Activated naive CD8-positive, alpha-beta T cell treated with anti-CD3 and anti-CD28 coated beads, Interleukin-2, amount 50 U/mL, for 24 hours (primary cell): ENCODE data around the gene NDUFC2.
"Not testable (repeated sequence)": the region's sequence is repeated elsewhere in the genome, so short reads cannot be mapped to it uniquely, and the experiment has no call there.

Experiments used
- ATAC-seq: fragments of 150-1000 bp; cut with Tn5 transposase; one replicate; pipeline ENCODE4 v1.10.0; 2021
- DNase-seq: peaks from one replicate; pipeline ENCODE4 v3.0.0; 2021
- H3K27ac Mint-ChIP-seq: one replicate; pipeline ENCODE4 v1.8.0; 2021; ENCODE audit warnings: mild to moderate bottlenecking, mixed read lengths
- H3K27me3 Mint-ChIP-seq: one replicate; pipeline ENCODE4 v1.8.0; 2021; ENCODE audit warnings: mixed read lengths
- H3K36me3 Mint-ChIP-seq: one replicate; pipeline ENCODE4 v1.8.0; 2021; ENCODE audit warnings: low read depth, mixed read lengths
- H3K4me1 Mint-ChIP-seq: one replicate; pipeline ENCODE4 v1.8.0; 2021; ENCODE audit warnings: mixed read lengths
- H3K4me3 Mint-ChIP-seq: one replicate; pipeline ENCODE4 v1.8.0; 2021; ENCODE audit warnings: mild to moderate bottlenecking, moderate library complexity, mixed read lengths
- H3K9me3 Mint-ChIP-seq: one replicate; pipeline ENCODE4 v1.8.0; 2021; ENCODE audit warnings: mixed read lengths

NDUFC2 gene

DNA sequence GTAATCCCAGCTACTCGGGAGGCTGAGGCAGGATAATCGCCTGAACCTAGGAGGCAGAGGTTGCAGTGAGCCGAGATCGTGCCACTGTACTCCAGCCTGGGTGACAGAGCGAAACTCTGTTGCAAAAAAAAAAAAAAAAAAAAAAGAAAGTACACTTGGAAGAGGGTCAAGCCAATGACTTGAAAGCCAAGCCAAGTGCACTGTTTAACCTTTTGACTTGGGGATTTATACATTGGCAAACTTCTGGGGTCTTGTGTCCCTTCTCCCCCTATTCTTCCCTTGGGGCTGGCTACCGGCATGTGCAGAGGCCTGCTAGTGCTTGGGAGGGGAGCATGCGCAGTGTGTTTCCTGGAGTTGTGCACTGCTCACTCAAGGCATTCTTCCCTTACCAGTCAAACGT lies 30.3 kb downstream of the NDUFC2 start:
- DNase-seq = no peak
- Mint-ChIP-seq H3K4me1 (peaks cover 6% of the 10 kb centered on the region), H3K27ac (no peak overlapping the region), H3K4me3 (no peak overlapping the region), H3K9me3 (no peaks in the 10 kb centered on the region), H3K27me3 (no peaks in the 10 kb centered on the region), H3K36me3 (no peaks in the 10 kb centered on the region)
- no peak for ATAC-seq

DNA sequence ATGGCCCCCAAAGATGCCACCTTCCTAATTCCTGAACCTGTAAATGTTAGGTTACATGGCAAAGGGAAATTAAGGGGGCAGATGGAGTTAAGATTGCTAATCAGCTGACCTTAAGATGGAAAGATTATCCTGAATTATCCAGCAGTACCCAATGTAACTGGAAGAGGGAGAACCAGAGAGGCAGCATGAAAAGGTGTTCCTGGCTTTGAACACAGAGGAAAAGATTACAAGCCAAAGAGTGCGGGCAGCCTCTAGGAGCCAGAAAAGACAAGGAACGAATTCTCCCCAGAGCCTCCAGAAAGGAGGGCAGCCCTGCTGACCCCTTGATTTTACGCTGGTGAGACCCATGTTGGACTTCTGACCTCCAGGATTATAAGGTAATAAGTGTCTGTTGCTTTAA lies 31.1 kb downstream of the NDUFC2 start:
- no peak overlapping the region for H3K4me3 Mint-ChIP-seq
- H3K36me3 Mint-ChIP-seq = no peaks in the 10 kb centered on the region
- peaks cover 6% of the 10 kb centered on the region for H3K4me1 Mint-ChIP-seq
- H3K27ac Mint-ChIP-seq = no peak overlapping the region
- ATAC-seq (no peak), DNase-seq (no peak)
- no peaks in the 10 kb centered on the region for H3K9me3 Mint-ChIP-seq
- no peaks in the 10 kb centered on the region for H3K27me3 Mint-ChIP-seq

DNA sequence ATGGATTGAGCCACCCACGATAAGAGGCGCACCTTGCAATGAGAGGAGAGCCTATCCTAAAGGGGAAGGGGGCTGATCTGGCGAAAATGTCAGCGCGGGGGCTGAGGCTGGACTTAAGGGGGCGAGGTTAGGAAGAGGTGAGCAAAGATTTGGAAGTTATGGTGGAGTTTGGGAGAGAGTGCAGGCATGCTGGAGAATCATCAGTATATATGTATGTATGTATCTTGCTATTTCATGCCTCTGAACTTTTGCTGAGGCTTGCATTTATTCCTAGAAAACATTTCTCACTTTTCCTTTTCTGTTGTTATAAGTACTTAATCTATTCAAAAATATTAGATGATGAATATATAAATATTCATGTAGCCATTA lies 33.2 kb downstream of the NDUFC2 start:
- Mint-ChIP-seq H3K27me3 (no peaks in the 10 kb centered on the region), H3K36me3 (no peaks in the 10 kb centered on the region), H3K4me1 (peaks cover 8% of the 10 kb centered on the region), H3K9me3 (no peaks in the 10 kb centered on the region), H3K27ac (no peak overlapping the region), H3K4me3 (peak overlapping the region; percentile 56)
- no peak for ATAC-seq
- DNase-seq = no peak

DNA sequence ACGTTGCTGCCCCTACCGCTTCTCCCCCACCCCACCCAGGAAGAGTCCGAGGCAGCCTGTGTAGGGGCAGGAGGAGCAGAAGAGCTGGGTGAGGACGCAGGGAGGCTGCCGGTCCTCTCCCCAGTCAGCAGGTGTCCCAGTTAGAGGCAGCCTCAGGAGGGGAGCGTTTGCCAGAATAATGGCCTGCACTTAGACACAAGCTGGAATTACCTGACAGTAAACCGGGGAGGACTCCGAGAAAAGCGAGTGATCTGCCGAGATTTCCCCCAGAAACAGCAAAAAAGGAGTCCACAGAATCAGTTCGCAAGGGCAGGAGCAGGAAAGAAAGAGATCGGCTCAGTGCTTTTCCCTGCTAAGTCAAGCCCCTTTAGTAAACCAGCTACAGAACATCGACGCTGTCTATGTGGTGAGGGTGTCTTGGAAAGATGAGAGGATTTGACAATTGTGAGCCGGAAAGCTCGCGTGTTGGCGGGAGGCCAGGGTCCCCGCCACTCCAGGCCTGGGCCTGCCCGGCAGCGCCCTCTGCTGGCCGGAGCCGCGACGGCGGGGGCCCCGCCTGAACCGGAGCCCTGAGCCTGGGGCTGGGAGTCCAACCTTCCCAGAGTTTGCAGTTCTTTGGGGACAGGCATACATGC lies 33.7 kb downstream of the NDUFC2 start:
- H3K9me3 Mint-ChIP-seq = no peaks in the 10 kb centered on the region
- no peak overlapping the region for H3K27ac Mint-ChIP-seq
- H3K4me3 Mint-ChIP-seq = peak overlapping the region; percentile 56
- ATAC-seq = peak; percentile 84
- H3K36me3 Mint-ChIP-seq = no peaks in the 10 kb centered on the region
- peaks cover 11% of the 10 kb centered on the region for H3K4me1 Mint-ChIP-seq
- peak; percentile 84 for DNase-seq
- no peaks in the 10 kb centered on the region for H3K27me3 Mint-ChIP-seq

DNA sequence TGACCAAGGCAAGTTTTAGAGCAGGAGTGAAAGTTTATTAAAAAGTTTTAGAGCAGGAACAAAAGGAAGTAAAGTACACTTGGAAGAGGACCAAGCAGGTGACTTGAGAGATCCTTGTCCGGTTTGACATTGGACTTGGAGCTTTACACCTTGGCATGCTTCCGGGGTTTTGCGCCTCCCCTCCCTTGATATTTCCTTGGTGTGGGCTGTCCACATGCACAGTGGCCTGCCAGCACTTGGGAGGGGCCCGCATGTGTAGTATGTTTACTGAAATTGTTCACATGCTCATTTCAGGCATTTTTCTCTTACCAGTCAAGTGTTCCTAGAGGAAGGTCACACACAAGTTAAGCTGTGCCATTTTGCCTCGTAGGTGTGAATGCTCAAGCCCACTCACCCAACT lies 35.0 kb downstream of the NDUFC2 start:
- Mint-ChIP-seq H3K27me3 (no peaks in the 10 kb centered on the region), H3K36me3 (no peaks in the 10 kb centered on the region), H3K4me3 (no peak overlapping the region), H3K4me1 (peaks cover 21% of the 10 kb centered on the region), H3K9me3 (no peaks in the 10 kb centered on the region), H3K27ac (no peak overlapping the region)
- no peak for ATAC-seq
- no peak for DNase-seq

DNA sequence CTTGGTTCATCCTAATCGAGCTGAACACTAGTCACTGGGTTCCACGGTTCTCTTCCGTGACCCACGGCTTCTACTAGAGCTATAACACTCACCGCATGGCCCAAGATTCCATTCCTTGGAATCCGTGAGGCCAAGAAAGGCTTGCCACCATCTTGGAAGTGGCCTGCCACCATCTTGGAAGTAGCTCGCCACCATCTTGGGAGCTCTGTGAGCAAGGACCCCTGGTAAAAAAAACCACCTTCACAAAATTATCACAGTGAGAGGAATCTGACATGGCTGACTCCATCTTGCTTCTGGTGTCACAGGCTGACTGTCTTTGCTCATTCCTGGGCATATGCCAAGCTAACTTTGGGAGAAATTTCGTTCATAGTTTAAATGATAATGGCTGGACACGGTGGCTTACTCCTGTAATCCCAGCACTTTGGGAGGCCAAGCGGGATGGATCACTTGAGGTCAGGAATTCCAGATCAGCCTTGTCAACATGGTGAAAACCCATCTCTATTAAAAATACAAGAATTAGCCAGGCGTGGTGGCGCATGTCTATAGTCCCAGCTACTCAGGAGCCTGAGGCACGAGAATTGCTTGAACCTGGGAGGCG lies 37.7 kb downstream of the NDUFC2 start:
- Mint-ChIP-seq H3K36me3 (no peaks in the 10 kb centered on the region), H3K27ac (no peak overlapping the region), H3K27me3 (no peaks in the 10 kb centered on the region), H3K4me3 (no peak overlapping the region), H3K4me1 (peaks cover 25% of the 10 kb centered on the region), H3K9me3 (no peaks in the 10 kb centered on the region)
- DNase-seq (no peak), ATAC-seq (no peak)

DNA sequence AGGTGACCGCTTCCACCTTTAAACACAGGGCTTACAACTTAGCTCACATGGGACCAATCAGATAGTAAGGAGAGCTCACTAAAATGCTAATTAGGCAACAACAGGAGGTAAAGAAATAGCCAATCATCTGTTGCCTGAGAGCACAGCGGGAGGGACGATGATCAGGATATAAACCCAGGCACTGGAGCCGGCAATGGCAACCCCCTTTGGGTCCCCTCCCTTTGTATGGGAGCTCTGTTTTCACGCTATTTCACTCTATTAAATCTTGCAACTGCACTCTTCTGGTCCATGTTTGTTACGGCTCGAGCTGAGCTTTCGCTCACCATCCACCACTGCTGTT lies 38.3 kb downstream of the NDUFC2 start:
- not testable (repeated sequence) for H3K9me3 Mint-ChIP-seq

DNA sequence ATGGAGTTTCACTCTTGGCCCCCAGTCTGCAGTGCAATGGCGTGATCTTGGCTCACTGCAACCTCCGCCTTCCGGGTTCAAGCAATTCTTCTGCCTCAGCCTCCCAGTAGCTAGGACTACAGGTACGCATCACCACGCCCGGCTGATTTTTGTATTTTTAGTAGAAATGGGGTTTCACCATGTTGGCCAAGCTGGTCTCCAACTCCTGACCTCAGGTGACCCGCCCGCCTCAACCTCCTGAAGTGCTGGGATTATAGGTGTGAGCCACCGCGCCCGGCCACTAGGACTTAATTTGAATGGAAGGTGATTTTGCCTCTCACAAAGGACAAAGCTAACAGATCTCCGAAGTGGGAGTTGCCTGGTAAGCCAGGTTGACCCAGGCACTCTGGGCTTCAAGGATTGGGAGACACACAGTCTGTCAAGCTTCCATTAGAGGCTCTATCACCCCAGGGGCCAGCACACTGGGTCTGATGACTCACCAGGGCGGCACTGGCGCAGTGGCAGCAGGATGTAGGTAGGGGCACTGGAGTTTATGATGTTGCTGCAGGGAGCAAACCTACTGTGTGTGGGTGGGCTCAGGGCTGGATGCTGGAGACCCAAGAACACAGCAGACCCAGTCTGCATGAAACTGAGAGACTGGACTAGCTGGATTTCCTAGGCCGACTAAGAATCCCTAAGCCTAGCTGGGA lies 38.8 kb downstream of the NDUFC2 start:
- no peaks in the 10 kb centered on the region for H3K9me3 Mint-ChIP-seq
- ATAC-seq = no peak
- H3K4me3 Mint-ChIP-seq = no peak overlapping the region
- peaks cover 22% of the 10 kb centered on the region for H3K4me1 Mint-ChIP-seq
- no peak overlapping the region for H3K27ac Mint-ChIP-seq
- peak; percentile 9 for DNase-seq
- H3K27me3 Mint-ChIP-seq = no peaks in the 10 kb centered on the region
- no peaks in the 10 kb centered on the region for H3K36me3 Mint-ChIP-seq

More for the DNA sequence above, 38.3 kb downstream of the NDUFC2 start:
- not testable (repeated sequence) for H3K27me3 Mint-ChIP-seq, H3K4me3 Mint-ChIP-seq, DNase-seq, H3K36me3 Mint-ChIP-seq, H3K27ac Mint-ChIP-seq, ATAC-seq
- peaks cover 25% of the 10 kb centered on the region for H3K4me1 Mint-ChIP-seq

DNA sequence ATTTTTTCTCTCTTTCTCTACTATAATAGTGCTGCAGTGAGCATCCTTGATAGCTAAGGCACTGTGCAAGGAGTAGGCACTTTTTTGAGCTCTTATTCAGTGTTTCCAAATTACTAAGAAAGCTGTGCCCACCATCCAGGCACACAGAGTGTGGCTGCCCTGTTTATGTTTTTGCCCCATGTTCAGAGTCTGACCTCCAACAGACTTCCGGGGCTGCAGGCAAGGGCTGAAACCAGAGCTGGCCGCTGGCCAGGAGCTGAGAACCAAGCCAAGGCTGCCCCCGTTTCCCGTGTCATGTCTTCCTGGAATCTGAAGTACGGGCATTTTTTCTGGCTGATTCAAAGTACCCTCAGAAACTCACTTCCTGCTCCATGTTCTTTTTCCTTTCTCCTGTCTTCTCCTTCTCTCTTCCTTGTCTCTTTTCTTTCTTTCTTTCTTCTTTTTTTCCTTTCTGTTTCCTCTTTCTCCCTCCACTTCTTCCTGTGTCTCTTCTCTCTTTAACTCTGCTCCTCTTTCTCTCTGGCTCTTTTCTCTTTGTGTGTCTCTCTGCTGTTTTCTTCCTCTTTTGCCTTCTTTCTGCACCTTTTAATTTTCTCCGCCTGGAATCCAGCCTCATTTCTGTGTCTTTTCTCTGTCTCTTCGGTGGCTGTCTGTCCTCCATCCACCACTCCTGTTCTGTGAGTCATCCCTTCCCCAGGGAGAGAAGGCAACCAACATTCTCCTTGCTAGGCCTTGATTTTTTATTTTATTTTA lies 39.6 kb downstream of the NDUFC2 start:
- DNase-seq = peak; percentile 49
- no peaks in the 10 kb centered on the region for H3K9me3 Mint-ChIP-seq
- peak overlapping the region; percentile 60 for H3K4me3 Mint-ChIP-seq
- no peaks in the 10 kb centered on the region for H3K27me3 Mint-ChIP-seq
- peak; percentile 87 for ATAC-seq
- H3K36me3 Mint-ChIP-seq = no peaks in the 10 kb centered on the region
- peak overlapping the region; percentile 96 for H3K27ac Mint-ChIP-seq
- H3K4me1 Mint-ChIP-seq = peaks cover 19% of the 10 kb centered on the region

DNA sequence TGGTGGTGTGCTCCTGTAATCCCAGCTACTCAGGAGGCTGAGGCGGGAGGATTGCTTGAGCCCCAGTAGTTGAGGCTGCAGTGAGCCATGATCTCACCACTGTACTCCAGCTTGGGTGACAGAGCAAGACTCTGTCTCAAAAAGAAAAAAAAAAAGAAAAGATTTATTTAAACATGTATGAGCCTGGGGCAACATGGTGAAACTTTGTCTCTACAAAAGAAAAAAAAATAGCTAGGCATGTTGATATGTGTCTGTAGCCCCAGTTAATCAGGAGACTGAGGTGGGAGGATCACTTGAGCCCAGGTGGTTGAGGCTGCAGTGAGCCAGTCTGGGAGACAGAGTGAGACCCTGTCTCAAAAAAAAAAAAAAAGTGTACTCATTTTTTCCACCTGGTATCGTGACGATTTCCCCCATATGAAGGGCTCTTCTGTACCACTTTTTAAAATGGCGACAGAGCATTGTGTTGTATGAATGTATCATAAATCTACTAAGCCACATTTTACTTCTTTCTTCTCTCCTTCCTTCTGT lies 40.2 kb downstream of the NDUFC2 start:
- Mint-ChIP-seq H3K36me3 (no peaks in the 10 kb centered on the region), H3K27me3 (no peaks in the 10 kb centered on the region), H3K4me1 (peaks cover 19% of the 10 kb centered on the region), H3K9me3 (no peaks in the 10 kb centered on the region), H3K27ac (peak overlapping the region; percentile 96), H3K4me3 (peak overlapping the region; percentile 60)
- DNase-seq = no peak
- ATAC-seq = peak; percentile 56

DNA sequence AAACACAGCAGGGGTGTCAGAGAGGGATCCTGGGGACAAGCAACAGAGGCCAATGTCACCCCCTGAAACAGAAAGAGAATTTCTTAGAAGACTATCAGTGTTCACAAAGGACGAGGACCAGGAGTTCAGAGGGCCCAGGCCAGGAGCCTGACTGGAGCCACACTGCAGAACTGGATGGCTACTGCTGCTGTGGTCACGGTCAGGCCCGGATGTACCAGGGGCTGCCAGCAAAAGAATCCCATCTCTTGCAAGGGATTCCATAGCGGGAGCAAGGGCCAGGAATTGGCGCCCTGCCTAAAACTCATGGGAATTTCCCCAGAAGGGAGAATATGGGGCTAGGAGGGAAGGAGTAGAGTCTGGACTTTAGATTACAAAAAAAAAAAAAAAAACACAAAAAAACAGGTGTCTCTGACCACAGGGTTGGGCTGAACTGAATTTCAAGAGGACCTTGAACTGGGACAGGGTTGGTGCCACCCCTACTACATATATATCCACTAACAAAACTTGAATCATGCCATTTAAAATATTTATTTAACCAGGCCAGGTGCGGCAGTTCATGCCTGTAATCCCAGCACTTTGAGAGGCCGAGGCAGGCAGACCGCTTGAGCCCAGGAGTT lies 40.9 kb downstream of the NDUFC2 start:
- no peak for ATAC-seq
- no peaks in the 10 kb centered on the region for H3K36me3 Mint-ChIP-seq
- H3K27me3 Mint-ChIP-seq = no peaks in the 10 kb centered on the region

DNA sequence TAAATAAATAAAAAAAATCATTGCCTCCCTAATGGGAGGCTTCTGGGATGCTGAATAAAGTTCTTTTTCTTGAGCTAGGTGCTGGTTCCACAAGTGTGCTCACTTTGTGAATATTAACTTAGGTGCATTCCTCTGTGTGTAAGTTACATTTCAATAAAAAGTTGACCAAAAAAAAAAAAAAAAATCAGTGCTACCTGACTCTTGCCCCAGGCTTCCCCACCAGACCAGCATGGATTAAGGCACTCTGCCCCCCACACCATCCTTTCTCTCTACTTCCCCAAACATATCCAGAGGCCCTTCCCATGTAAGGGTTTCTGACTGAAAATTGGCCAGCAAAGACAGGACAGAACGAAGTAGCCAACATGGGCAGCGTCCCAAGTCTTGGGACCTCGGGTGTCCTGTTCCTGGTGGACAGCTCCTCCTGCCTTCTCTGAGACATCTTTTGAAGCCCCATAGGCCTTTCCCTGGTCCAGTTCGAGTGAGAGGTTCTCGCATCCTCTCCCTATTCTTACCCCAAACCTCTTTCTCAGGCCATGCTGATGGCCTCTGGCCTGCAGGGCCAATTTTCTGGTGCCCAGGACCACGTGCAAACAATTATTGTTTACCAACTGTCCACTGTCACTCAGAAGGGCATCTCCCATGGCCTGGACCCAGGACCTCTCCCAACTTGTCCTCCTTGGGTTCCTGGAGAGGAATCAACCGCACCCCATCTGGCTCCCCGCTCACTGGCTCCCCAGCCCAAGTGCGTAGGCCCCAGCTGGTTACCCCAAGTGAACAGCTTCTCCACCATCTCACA lies 41.6 kb downstream of the NDUFC2 start:
- Mint-ChIP-seq H3K9me3 (no peaks in the 10 kb centered on the region), H3K4me1 (peaks cover 19% of the 10 kb centered on the region), H3K4me3 (no peak overlapping the region), H3K27ac (no peak overlapping the region), H3K36me3 (no peaks in the 10 kb centered on the region), H3K27me3 (no peaks in the 10 kb centered on the region)
- DNase-seq (no peak), ATAC-seq (no peak)

More for the DNA sequence above, 40.9 kb downstream of the NDUFC2 start:
- no peaks in the 10 kb centered on the region for H3K9me3 Mint-ChIP-seq
- peaks cover 19% of the 10 kb centered on the region for H3K4me1 Mint-ChIP-seq
- H3K4me3 Mint-ChIP-seq = no peak overlapping the region
- H3K27ac Mint-ChIP-seq = no peak overlapping the region
- no peak for DNase-seq

DNA sequence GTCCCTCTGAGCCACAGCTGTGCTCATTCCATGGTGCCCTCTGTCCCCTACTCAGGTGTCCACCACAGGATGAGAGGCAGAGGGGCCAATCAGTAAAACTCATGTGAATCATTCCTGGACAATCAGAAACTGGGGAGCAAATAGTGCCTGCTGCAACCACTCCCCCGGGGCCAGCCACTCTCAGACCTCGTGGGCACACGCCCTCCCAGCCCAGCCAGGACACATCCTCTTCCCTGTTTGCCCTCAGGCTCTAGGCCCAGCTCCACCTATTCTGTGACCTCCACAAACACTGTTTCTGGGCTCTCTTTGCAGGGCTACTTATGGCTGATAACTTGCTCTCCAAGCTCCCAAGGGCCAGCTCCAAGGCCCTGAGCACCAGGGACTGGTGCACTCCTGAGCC lies 42.6 kb downstream of the NDUFC2 start:
- no peaks in the 10 kb centered on the region for H3K27me3 Mint-ChIP-seq
- no peak for ATAC-seq
- H3K4me3 Mint-ChIP-seq = no peak overlapping the region
- H3K4me1 Mint-ChIP-seq = peaks cover 19% of the 10 kb centered on the region
- H3K9me3 Mint-ChIP-seq = no peaks in the 10 kb centered on the region
- no peak overlapping the region for H3K27ac Mint-ChIP-seq
- DNase-seq = no peak
- no peaks in the 10 kb centered on the region for H3K36me3 Mint-ChIP-seq

DNA sequence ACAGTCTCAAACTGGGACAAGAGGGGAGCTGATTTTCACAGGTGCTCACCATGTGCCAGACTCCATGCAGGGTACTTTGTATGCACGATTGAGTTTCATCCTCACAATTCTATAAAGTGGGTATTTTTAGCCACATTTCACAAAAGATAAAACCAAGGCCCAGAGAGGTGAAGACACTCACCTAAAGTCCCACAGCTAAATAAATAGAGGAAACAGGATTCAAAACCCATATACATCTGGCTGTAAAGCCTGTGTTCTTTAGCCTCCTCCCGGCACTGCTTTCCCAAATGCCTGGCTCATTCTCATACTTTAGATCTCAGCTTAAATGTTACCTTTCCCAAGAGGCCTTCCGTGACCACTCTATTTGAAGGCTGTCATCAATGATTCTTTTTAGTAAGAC lies 43.3 kb downstream of the NDUFC2 start:
- peaks cover 17% of the 10 kb centered on the region for H3K4me1 Mint-ChIP-seq
- DNase-seq = no peak
- ATAC-seq = no peak
- no peaks in the 10 kb centered on the region for H3K9me3 Mint-ChIP-seq
- no peaks in the 10 kb centered on the region for H3K27me3 Mint-ChIP-seq
- no peaks in the 10 kb centered on the region for H3K36me3 Mint-ChIP-seq
- H3K4me3 Mint-ChIP-seq = no peak overlapping the region
- H3K27ac Mint-ChIP-seq = no peak overlapping the region
